Duodenal mucosa (tissue), 2 donors: ENCODE measurements around the gene OR5H1.

ENCODE experiments used
- H3K27ac ChIP-seq: one replicate; pipeline ENCODE4 v1.7.0; 2013; ENCODE audit warnings: low read depth, low read length
- H3K27me3 ChIP-seq, 2 donors: one replicate each; pipeline ENCODE4 v1.7.0; 2013; ENCODE audit warnings: low read length in 2 of 2, control low read depth in 1 of 2; ENCODE audit not compliant: insufficient read depth in 2 of 2, control insufficient read depth in 1 of 2
- H3K36me3 ChIP-seq, 2 donors: one replicate each; pipeline ENCODE4 v1.7.0; 2013; ENCODE audit warnings: low read length in 2 of 2, control low read depth in 1 of 2; ENCODE audit not compliant: insufficient read depth in 2 of 2, control insufficient read depth in 1 of 2
- H3K4me1 ChIP-seq, 2 donors: one replicate each; pipeline ENCODE4 v1.7.0; 2013; ENCODE audit warnings: low read length in 2 of 2, control low read depth in 1 of 2; ENCODE audit not compliant: insufficient read depth in 2 of 2, control insufficient read depth in 1 of 2
- H3K4me3 ChIP-seq, 2 donors: one replicate each; pipeline ENCODE4 v1.7.0; 2013; ENCODE audit warnings: low read length in 2 of 2, low read depth in 1 of 2
- H3K9ac ChIP-seq, 2 donors: one replicate each; pipeline ENCODE4 v1.7.0; 2013; ENCODE audit warnings: low read length in 2 of 2, low read depth in 1 of 2
- H3K9me3 ChIP-seq, 2 donors: one replicate each; pipeline ENCODE4 v1.7.0; 2013; ENCODE audit warnings: low read length in 2 of 2, control low read depth in 1 of 2; ENCODE audit not compliant: control insufficient read depth in 1 of 2

OR5H1 gene

DNA sequence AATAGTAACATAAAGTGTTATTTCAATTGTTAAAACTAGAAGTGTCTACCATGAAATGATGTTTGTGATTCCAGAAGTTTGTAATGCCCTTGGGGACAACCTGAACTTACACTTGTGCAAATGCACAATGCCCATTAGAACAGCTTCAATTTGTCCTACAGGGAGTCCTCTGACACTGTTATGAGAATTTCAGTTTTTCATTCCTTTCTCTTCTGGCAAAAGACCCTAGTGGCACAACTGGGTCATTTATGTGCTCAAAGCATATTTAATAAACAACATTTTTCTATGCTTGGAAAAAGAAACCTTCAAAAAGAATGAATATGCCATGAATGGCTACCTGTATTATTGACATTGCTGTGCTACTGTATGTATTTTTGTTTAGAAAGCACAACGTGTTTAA, at the start of gene OR5H1:
Gene OR5H1 (plus strand): TSS at position 301 of the 400 bp plus-strand sequence. CDS start 1,977 bp downstream, outside the sequence.
- Histone ChIP-seq H3K9ac (no peak within 1 kb of the TSS), H3K9me3 (no peaks in the 10 kb centered on the region), H3K4me1 (no peaks in the 10 kb centered on the region), H3K4me3 (no peak within 1 kb of the TSS), H3K27me3 (no peaks in the 10 kb centered on the region), H3K27ac (no peak within 1 kb of the TSS), H3K36me3 (no peaks in the 10 kb centered on the region)

DNA sequence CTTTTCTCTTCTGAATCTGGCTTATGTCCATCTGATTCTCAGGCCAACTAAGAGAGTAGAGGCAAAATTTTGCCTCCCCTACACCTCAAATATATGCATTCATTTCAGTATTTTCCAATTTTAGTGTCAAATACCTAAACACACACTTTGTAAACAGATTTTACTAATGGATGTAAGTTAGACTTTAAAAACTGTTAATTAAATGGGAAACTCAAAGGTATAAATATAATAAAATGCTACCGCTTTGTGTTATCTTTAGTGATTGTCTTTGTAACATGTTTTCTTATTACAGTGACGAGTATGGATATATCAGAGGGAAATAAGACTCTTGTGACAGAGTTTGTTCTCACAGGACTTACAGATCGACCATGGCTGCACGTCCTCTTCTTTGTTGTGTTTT, 43.6 kb upstream of the OR5H1 start, which contains the start of gene OR5AC2:
Gene OR5AC2 (plus strand): TSS at position 301 of the 400 bp plus-strand sequence. CDS start 0 bp downstream, at position 301.
- no peak within 1 kb of the TSS for H3K27ac ChIP-seq
- no peak within 1 kb of the TSS for H3K4me3 ChIP-seq
- no peaks in the 10 kb centered on the region for H3K27me3 ChIP-seq
- no peaks in the 10 kb centered on the region for H3K4me1 ChIP-seq
- no peaks in the 10 kb centered on the region for H3K9me3 ChIP-seq
- no peak within 1 kb of the TSS for H3K9ac ChIP-seq
- no peaks in the 10 kb centered on the region for H3K36me3 ChIP-seq

DNA sequence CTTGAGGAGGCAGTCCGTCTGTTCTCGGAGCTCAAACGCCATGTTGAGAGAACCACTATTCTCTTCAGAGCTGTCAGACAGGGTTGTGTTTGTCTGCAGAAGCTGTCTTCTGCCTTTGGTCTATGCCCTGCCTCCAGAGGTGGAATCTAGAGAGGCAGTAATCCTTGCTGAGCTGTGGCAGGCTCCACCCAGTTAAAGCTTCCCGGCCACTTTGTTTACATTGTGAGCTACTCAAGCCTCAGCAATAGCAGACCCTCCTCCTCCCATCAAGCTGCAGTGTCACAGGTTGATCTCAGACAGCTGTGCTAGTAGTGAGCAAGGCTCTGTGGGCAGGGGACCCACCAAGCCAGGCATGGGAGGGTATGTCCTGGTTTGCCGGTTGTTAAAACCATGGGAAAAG, 34.6 kb upstream of the OR5H1 start:
- Histone ChIP-seq H3K27ac (no peak overlapping the region), H3K9ac (no peak overlapping the region), H3K27me3 (no peaks in the 10 kb centered on the region), H3K4me1 (no peaks in the 10 kb centered on the region), H3K4me3 (no peak overlapping the region), H3K36me3 (no peaks in the 10 kb centered on the region), H3K9me3 (peaks cover 0 to 6% of the 10 kb centered on the region in 2 donors)

DNA sequence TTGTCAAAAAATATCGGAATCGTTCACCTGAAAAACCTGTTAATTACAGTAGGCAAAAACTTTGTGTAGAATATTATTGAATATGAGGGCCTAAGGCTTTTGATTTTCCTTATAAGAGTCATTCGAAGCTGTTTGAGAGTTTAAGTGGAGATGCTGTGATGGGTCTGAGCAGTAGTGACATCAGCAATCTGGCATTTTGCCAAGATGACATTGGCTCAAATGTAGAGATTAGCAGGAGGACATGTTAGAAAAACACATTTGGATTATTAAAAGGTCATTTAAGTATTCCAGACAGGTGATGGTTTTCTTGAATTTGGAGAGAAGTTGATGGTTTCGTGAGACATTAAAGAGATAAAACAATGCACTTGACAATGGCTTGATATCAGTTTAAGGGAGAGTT, 30.7 kb upstream of the OR5H1 start:
- no peaks in the 10 kb centered on the region for H3K4me1 ChIP-seq
- H3K4me3 ChIP-seq = no peak overlapping the region
- H3K9me3 ChIP-seq = peaks cover 0 to 6% of the 10 kb centered on the region in 2 donors
- H3K27ac ChIP-seq = no peak overlapping the region
- no peaks in the 10 kb centered on the region for H3K27me3 ChIP-seq
- no peak overlapping the region for H3K9ac ChIP-seq
- no peaks in the 10 kb centered on the region for H3K36me3 ChIP-seq

DNA sequence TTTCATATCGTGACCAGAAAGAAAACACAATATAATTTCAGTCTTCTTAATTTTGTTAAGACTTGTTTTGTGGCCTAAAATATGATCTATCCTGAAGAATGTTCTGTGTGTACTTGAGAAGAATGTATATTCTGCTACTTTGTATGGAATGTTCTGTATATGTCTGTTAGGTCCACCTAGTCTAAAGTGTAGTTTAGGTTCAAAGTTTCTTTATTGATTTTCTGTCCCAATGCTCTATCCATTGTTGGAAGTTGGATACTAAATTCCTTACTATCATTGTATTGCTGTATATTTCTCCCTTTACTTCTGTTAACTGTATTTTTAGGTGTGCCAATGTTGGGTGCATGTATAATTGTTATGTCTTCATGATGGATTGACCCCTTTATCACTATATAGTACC, 22.4 kb upstream of the OR5H1 start:
- H3K9me3 ChIP-seq = peaks cover 0 to 7% of the 10 kb centered on the region in 2 donors
- H3K36me3 ChIP-seq = no peaks in the 10 kb centered on the region
- H3K27me3 ChIP-seq = no peaks in the 10 kb centered on the region
- H3K27ac ChIP-seq = no peak overlapping the region
- no peak overlapping the region for H3K4me3 ChIP-seq
- H3K9ac ChIP-seq = no peak overlapping the region
- H3K4me1 ChIP-seq = no peaks in the 10 kb centered on the region

DNA sequence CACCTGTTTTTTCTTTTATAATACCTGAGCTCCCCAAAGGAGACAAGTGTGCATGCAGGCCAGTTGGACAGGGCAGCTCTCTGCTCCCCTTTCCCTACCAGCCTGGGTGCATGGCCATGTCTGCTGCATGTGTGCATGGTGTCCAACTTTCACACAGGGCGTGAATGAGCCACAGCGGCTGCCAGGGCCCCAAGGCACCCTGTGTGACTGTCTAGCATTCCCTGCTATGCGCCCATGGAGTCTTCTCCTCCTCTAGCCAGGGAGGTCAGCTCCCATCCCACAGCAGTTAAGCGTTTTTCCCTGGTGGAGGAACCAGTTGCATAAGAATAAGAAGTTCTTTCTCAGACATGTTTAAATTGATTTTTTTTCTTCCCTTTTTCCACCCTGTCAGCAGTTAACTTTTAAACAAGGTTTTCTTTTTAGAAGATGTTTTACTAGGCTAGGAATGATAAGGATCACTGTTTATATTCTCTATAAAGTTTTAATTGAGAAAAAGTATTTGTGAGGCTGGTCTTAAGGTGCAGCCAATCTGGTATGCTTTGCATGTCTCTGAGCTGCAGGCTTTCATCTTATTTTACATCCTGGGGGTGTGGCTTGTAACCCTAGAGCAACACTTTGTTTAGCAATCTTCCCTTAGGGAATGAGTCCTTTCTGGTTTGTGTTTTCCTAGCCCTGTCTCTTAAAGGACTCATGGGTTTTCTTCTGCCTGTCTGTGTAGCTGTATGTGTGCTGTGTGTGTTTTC, 20.5 kb upstream of the OR5H1 start:
- no peak overlapping the region for H3K4me3 ChIP-seq
- H3K27ac ChIP-seq = no peak overlapping the region
- H3K9ac ChIP-seq = no peak overlapping the region
- H3K36me3 ChIP-seq = no peaks in the 10 kb centered on the region
- no peaks in the 10 kb centered on the region for H3K27me3 ChIP-seq
- no peaks in the 10 kb centered on the region for H3K4me1 ChIP-seq
- H3K9me3 ChIP-seq = peaks cover 0 to 10% of the 10 kb centered on the region in 2 donors

DNA sequence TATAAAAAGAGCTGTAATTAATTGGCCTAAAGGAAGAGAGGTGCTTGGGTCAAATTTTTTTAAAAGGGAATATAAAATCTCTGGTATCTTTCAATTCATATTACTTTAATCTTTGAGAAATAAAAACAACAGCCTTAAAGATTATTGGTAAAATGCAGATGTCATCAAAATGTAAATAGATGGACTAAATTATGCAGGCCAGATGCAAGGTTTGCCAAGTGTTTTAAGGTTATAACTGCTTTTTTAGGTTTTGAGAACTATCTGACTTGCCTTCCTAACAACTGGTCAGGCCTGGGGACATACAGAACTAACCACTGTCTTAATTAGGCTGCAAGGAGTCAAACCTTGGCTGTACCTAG, 20.0 kb upstream of the OR5H1 start:
- no peak overlapping the region for H3K9ac ChIP-seq
- H3K9me3 ChIP-seq = peaks cover 0 to 10% of the 10 kb centered on the region in 2 donors
- no peak overlapping the region for H3K27ac ChIP-seq
- H3K4me3 ChIP-seq = no peak overlapping the region
- H3K27me3 ChIP-seq = no peaks in the 10 kb centered on the region
- no peaks in the 10 kb centered on the region for H3K4me1 ChIP-seq
- H3K36me3 ChIP-seq = no peaks in the 10 kb centered on the region

DNA sequence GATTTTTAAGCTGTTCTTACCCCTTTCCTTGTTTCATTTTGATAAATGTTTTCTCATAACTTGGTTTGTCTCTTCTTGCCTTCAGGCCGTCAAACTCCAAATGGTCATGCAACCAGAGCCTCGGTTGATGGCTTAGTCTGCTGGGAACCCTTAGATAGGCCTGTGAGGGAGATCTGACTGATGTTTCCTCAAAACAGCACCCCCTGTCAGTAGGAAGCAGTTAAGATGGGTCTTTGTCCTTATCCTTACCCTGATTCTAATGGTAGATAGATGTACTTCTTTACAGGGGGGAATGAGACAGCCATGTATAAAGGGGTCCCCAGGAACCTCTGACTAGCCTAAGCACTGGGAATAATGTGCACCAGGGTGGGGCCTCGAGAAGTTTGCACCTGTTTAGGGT, 16.3 kb upstream of the OR5H1 start:
- Histone ChIP-seq H3K9me3 (peaks cover 0 to 13% of the 10 kb centered on the region in 2 donors), H3K27me3 (no peaks in the 10 kb centered on the region), H3K27ac (no peak overlapping the region), H3K4me3 (no peak overlapping the region), H3K9ac (no peak overlapping the region), H3K36me3 (no peaks in the 10 kb centered on the region), H3K4me1 (no peaks in the 10 kb centered on the region)

DNA sequence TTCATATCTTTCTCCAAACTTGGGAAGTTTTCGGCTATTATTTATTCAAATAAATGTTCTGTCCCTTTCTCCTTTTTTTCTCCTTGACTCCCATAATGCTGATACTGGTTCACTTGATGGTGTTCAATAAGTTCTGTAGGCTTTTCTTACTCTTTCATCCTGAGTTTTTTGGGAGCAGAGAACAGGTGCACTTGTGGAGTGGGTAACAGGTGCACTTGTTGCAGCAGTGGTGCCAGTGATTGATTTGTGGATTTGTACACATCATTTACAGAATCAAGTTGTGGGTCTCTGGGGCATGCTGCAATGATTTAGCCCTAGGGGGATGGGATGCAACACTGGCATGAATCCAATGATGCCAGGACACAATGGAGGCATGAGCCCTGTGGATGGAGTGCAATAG, 14.8 kb upstream of the OR5H1 start:
- no peak overlapping the region for H3K27ac ChIP-seq
- H3K27me3 ChIP-seq = no peaks in the 10 kb centered on the region
- H3K4me3 ChIP-seq = no peak overlapping the region
- no peak overlapping the region for H3K9ac ChIP-seq
- no peaks in the 10 kb centered on the region for H3K36me3 ChIP-seq
- H3K9me3 ChIP-seq = peaks cover 0 to 6% of the 10 kb centered on the region in 2 donors
- H3K4me1 ChIP-seq = no peaks in the 10 kb centered on the region

DNA sequence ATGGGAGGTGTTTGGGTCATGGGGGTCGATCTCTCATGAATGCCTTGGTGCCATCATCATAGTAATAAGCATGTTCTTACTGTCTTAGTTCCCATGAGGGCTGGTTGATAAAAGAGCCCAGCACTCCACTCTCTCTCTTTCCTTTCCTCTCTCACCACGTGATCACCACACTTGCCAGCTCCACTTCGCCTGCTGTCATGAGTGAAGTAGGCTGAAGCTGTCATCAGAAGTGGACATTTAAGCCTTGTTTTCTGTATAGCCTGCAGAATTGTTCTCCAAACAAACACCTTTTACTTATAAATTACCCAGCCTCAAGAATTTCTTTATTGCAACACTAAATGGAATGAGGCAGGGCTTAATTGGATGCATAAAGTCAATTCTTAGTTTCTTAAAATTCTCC, 6.1 kb downstream of the OR5H1 start:
- Histone ChIP-seq H3K4me3 (no peak overlapping the region), H3K9me3 (no peaks in the 10 kb centered on the region), H3K36me3 (no peaks in the 10 kb centered on the region), H3K27ac (no peak overlapping the region), H3K27me3 (no peaks in the 10 kb centered on the region), H3K4me1 (no peaks in the 10 kb centered on the region), H3K9ac (no peak overlapping the region)
